WTC11 (cell line): ENCODE data around the gene NCKAP5L.

Experiments used
- ELF4 ChIP-seq: sonication (generic); formaldehyde crosslinking; IDR thresholded peaks from 2 replicates; pipeline ENCODE4 v1.8.1; 2022; ENCODE audit warnings: low read depth, mild to moderate bottlenecking, moderate library complexity, missing genetic modification reagents
- FOXK1 ChIP-seq: sonication (generic); formaldehyde crosslinking; IDR thresholded peaks from 2 replicates; pipeline ENCODE4 v1.8.0; 2022; ENCODE audit warnings: mild to moderate bottlenecking, moderate library complexity, missing genetic modification reagents
- JAZF1 ChIP-seq: fragments of 250-450 bp; sonication (Bioruptor Pico); IDR thresholded peaks from 2 replicates; pipeline ENCODE4 v1.9.0; 2021; ENCODE audit warnings: moderate library complexity, mild to moderate bottlenecking, inconsistent platforms
- TCF7 ChIP-seq: sonication (generic); formaldehyde crosslinking; IDR thresholded peaks from 2 replicates; pipeline ENCODE4 v1.8.0; 2022; ENCODE audit warnings: mild to moderate bottlenecking, low read depth, missing genetic modification reagents, moderate library complexity
- TEAD1 ChIP-seq: sonication (generic); formaldehyde crosslinking; IDR thresholded peaks from 2 replicates; pipeline ENCODE4 v1.8.0; 2022; ENCODE audit warnings: mild to moderate bottlenecking, missing genetic modification reagents
- TEAD4 ChIP-seq: sonication (generic); formaldehyde crosslinking; IDR thresholded peaks from 2 replicates; pipeline ENCODE4 v1.8.0; 2022; ENCODE audit warnings: mild to moderate bottlenecking, missing genetic modification reagents
- TP53 ChIP-seq: sonication (generic); formaldehyde crosslinking; IDR thresholded peaks from 2 replicates; pipeline ENCODE4 v1.8.1; 2023; ENCODE audit warnings: mild to moderate bottlenecking, missing genetic modification reagents
- ZBTB21 ChIP-seq: sonication (generic); formaldehyde crosslinking; IDR thresholded peaks from 2 replicates; pipeline ENCODE4 v1.8.1; 2023; ENCODE audit warnings: mild to moderate bottlenecking, missing genetic modification reagents, borderline replicate concordance
- TF ChIP-seq, protein P1 (sequence below): fragments of 200-600 bp; IDR thresholded peaks from 2 replicates; pipeline ENCODE4 v1.8.0; 2022; ENCODE audit warnings: antibody characterized with exemption
- TF ChIP-seq, protein P2 (sequence below): sonication (generic); formaldehyde crosslinking; IDR thresholded peaks from 2 replicates; pipeline ENCODE4 v1.8.0; 2022; ENCODE audit warnings: mild to moderate bottlenecking, missing genetic modification reagents
- TF ChIP-seq, protein P3 (sequence below): sonication (generic); formaldehyde crosslinking; IDR thresholded peaks from 2 replicates; pipeline ENCODE4 v1.8.1; 2023; ENCODE audit warnings: mild to moderate bottlenecking, missing genetic modification reagents

DNA sequence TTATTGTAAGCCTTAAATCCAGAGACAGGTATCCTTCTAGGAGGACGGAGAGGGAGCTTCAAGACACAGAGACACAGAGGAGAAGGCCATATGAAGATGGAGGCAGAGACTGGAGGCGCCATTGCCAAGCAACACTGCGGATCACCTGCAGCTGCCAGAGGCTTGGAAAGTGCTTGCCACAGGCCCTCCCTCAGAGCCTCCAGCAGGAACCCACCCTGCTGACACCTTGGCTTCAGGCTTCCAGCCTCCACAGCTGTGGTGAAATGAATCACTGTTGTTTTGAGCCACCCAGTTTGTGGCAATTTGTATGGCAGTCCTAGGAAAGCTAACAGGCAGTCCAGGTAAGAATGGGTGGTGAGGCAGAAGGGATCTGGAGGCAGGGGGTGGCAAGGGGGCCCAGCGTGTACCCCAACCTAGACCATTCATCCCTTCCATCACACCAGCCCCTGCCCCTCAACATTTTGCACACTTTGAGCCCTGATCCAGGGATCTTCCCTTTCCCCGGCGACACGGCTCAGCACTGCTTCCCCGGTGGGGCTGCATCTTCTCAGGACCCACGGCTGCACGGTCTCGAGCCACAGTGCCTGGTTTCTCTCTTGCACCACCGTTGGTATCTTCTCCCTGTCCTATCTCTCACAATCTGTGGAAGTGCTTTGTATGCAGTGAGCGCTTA, 37.0 kb upstream of the NCKAP5L start:
- TF ChIP-seq JAZF1 (CRISPR knock-in tag) = no peak
- TF ChIP-seq, protein P1, sequence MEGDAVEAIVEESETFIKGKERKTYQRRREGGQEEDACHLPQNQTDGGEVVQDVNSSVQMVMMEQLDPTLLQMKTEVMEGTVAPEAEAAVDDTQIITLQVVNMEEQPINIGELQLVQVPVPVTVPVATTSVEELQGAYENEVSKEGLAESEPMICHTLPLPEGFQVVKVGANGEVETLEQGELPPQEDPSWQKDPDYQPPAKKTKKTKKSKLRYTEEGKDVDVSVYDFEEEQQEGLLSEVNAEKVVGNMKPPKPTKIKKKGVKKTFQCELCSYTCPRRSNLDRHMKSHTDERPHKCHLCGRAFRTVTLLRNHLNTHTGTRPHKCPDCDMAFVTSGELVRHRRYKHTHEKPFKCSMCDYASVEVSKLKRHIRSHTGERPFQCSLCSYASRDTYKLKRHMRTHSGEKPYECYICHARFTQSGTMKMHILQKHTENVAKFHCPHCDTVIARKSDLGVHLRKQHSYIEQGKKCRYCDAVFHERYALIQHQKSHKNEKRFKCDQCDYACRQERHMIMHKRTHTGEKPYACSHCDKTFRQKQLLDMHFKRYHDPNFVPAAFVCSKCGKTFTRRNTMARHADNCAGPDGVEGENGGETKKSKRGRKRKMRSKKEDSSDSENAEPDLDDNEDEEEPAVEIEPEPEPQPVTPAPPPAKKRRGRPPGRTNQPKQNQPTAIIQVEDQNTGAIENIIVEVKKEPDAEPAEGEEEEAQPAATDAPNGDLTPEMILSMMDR = no peak
- TF ChIP-seq, protein P2, sequence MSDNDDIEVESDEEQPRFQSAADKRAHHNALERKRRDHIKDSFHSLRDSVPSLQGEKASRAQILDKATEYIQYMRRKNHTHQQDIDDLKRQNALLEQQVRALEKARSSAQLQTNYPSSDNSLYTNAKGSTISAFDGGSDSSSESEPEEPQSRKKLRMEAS = no peak
- TF ChIP-seq TEAD1 (CRISPR knock-in tag) = no peak
- TF ChIP-seq TEAD4 (CRISPR knock-in tag) = no peak
- TF ChIP-seq, protein P3, sequence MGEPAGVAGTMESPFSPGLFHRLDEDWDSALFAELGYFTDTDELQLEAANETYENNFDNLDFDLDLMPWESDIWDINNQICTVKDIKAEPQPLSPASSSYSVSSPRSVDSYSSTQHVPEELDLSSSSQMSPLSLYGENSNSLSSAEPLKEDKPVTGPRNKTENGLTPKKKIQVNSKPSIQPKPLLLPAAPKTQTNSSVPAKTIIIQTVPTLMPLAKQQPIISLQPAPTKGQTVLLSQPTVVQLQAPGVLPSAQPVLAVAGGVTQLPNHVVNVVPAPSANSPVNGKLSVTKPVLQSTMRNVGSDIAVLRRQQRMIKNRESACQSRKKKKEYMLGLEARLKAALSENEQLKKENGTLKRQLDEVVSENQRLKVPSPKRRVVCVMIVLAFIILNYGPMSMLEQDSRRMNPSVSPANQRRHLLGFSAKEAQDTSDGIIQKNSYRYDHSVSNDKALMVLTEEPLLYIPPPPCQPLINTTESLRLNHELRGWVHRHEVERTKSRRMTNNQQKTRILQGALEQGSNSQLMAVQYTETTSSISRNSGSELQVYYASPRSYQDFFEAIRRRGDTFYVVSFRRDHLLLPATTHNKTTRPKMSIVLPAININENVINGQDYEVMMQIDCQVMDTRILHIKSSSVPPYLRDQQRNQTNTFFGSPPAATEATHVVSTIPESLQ (CRISPR knock-in tag) = no peak
- no peak for TF ChIP-seq TP53 (CRISPR knock-in tag)
- no peak for TF ChIP-seq ZBTB21 (CRISPR knock-in tag)
- no peak for TF ChIP-seq FOXK1 (CRISPR knock-in tag)
- TF ChIP-seq ELF4 (CRISPR knock-in tag) = no peak
- TF ChIP-seq TCF7 (CRISPR knock-in tag) = no peak
